ENCODE data around the gene SNAP25. TPM values are rescaled to one million over a fixed set of nuclear protein-coding genes. Genes with fewer than 3 reads are reported as not detected.

SNAP25 gene
- total RNA-seq, 1 donor from 2014 or later = 0.43 TPM

DNA sequence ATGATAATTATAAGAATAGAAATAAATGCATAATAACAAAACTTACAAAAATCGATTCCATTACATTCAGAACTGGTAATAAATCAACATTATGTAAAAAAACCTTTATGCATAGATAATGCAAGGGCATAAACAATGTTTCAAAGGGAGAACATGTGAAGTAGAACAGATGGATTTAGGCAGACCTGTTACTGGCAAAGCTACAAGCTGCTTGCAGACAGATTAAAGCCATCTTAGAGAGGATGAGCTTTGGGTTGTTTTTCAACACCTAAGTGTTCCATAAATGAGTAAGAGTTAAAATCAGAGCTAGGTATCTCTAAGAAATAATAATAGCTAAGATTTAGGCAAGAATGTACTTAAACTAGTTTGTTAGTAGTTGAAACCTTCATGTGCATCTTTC, 37.2 kb downstream of the SNAP25 start:
- Histone ChIP-seq H3K36me3 (no peaks in the 10 kb centered on the region), H3K4me3 (no peak overlapping the region), H3K27me3 (no peaks in the 10 kb centered on the region), H3K9me3 (no peaks in the 10 kb centered on the region), H3K27ac (no peak overlapping the region), H3K4me1 (no peaks in the 10 kb centered on the region)
- intact Hi-C loops (cut with DNase I) = no loop called here
- DNase-seq (ENCODE audit: low spot score in 2 of 2) = no peak
- TF ChIP-seq, protein P1, sequence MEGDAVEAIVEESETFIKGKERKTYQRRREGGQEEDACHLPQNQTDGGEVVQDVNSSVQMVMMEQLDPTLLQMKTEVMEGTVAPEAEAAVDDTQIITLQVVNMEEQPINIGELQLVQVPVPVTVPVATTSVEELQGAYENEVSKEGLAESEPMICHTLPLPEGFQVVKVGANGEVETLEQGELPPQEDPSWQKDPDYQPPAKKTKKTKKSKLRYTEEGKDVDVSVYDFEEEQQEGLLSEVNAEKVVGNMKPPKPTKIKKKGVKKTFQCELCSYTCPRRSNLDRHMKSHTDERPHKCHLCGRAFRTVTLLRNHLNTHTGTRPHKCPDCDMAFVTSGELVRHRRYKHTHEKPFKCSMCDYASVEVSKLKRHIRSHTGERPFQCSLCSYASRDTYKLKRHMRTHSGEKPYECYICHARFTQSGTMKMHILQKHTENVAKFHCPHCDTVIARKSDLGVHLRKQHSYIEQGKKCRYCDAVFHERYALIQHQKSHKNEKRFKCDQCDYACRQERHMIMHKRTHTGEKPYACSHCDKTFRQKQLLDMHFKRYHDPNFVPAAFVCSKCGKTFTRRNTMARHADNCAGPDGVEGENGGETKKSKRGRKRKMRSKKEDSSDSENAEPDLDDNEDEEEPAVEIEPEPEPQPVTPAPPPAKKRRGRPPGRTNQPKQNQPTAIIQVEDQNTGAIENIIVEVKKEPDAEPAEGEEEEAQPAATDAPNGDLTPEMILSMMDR (IDR thresholded peaks at IDR 0.05) = no peak

DNA sequence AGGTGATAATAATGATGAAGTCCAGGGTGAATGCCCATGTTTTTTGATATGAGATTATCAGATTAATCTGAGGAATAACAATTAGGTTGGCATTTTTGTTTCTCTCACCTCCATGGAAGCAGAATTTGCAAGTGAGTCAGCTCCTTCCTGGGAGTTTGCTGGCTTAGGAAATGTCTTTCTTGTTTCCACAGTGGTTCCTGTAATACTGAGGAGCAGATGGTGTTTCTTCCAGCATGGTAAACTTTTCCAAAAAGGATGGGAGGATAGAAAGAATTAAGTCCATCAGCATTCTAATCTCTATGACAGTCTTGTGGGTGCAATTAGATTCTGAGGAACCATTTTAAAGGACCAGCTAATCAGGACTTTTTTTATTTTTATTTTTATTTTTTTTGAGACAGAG, 40.5 kb downstream of the SNAP25 start:
- Histone ChIP-seq H3K27me3 (no peaks in the 10 kb centered on the region), H3K4me1 (peaks cover 0 to 4% of the 10 kb centered on the region in 2 donors), H3K27ac (no peak overlapping the region), H3K36me3 (no peaks in the 10 kb centered on the region), H3K9me3 (no peaks in the 10 kb centered on the region), H3K4me3 (no peak overlapping the region)
- TF ChIP-seq, protein P1 (IDR thresholded peaks at IDR 0.05) = no peak
- intact Hi-C loops (cut with DNase I) = no loop called here
- DNase-seq (ENCODE audit: low spot score in 2 of 2) = no peak

GRCh38 chr20:10260316-10260715, 41.7 kb downstream of the SNAP25 start:
- Histone ChIP-seq H3K27me3 (no peaks in the 10 kb centered on the region), H3K36me3 (no peaks in the 10 kb centered on the region), H3K27ac (no peak overlapping the region), H3K9me3 (no peaks in the 10 kb centered on the region), H3K4me1 (peaks cover 0 to 4% of the 10 kb centered on the region in 2 donors), H3K4me3 (no peak overlapping the region)
- intact Hi-C loops (cut with DNase I) = no loop called here
- TF ChIP-seq, protein P1 (IDR thresholded peaks at IDR 0.05) = no peak
- DNase-seq (ENCODE audit: low spot score in 2 of 2) = no peak

GRCh38 chr20:10261702-10262101, 43.1 kb downstream of the SNAP25 start:
- H3K4me1 ChIP-seq = peaks cover 0 to 4% of the 10 kb centered on the region in 2 donors
- TF ChIP-seq, protein P1 (IDR thresholded peaks at IDR 0.05) = no peak
- H3K27me3 ChIP-seq = no peaks in the 10 kb centered on the region
- DNase-seq (ENCODE audit: low spot score in 2 of 2) = no peak
- intact Hi-C loops (cut with DNase I) = no loop called here
- H3K9me3 ChIP-seq = no peaks in the 10 kb centered on the region
- no peaks in the 10 kb centered on the region for H3K36me3 ChIP-seq
- no peak overlapping the region for H3K27ac ChIP-seq
- no peak overlapping the region for H3K4me3 ChIP-seq

- intact Hi-C loops (cut with DNase I) = no loop called here
- Histone ChIP-seq H3K27me3 (no peaks in the 10 kb centered on the region), H3K9me3 (no peaks in the 10 kb centered on the region), H3K4me3 (no peak overlapping the region), H3K36me3 (no peaks in the 10 kb centered on the region), H3K4me1 (peaks cover 0 to 4% of the 10 kb centered on the region in 2 donors), H3K27ac (no peak overlapping the region)
- DNase-seq (ENCODE audit: low spot score in 2 of 2) = no peak
- TF ChIP-seq, protein P1 (IDR thresholded peaks at IDR 0.05) = no peak
These were observed 44.9 kb downstream of the SNAP25 start for GRCh38 chr20:10263385-10264165.
